ENCODE data around the gene LHX3. TPM values are rescaled to one million over a fixed set of nuclear protein-coding genes. Genes with fewer than 3 reads are reported as not detected.
"Not testable (repeated sequence)": the region's sequence is repeated elsewhere in the genome, so short reads cannot be mapped to it uniquely, and the experiment has no call there.

LHX3 gene
- total RNA-seq, 2 donors from 2014 or later = 1.3 TPM; not detected in 1

DNA sequence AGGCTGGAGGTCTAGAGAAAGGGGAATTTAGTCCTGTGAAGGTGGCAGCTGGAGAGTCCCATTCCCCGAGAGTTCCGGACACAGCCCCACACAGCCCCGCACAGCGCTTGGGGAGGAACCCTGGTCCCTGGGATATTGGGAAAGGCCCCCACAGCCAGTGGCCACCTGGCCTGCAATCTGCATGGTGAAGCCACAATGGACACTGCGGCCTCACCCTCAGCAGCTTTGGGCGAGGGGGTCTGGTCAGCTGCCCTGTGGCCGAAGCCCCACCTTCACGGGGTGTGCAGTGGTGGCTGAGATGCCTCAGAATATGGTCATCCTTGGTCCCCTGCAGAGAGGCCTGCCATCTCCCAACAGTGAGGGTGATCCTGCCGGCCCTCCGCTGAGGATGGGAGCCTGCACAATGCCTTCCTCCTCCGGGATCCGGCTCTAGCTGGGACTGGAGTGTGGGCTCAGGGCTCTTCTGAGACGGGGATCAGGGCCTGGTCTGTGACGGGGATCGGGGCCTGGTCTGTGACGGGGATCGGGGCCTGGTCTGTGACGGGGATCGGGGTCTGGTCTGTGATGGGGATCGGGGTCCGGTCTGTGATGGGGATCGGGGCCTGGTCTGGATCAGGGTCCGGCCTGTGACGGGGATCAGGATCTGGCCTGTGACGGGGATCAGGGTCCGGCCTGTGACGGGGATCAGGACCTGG lies 52.9 kb downstream of the LHX3 start:
- Histone ChIP-seq H3K27ac (no peak overlapping the region), H3K4me3 (no peak overlapping the region), H3K9me3 (no peaks in the 10 kb centered on the region), H3K36me3 (no peaks in the 10 kb centered on the region), H3K4me1 (replicated peaks) (no peaks in the 10 kb centered on the region), H3K27me3 (replicated peaks; ENCODE audit: insufficient read depth) (peaks cover 11% of the 10 kb centered on the region)
- WGBS = 75% methylated on average over 26 of the region's 27 CpGs
- intact Hi-C loops (cut with DNase I) = no loop called here
- TF ChIP-seq, protein P1, sequence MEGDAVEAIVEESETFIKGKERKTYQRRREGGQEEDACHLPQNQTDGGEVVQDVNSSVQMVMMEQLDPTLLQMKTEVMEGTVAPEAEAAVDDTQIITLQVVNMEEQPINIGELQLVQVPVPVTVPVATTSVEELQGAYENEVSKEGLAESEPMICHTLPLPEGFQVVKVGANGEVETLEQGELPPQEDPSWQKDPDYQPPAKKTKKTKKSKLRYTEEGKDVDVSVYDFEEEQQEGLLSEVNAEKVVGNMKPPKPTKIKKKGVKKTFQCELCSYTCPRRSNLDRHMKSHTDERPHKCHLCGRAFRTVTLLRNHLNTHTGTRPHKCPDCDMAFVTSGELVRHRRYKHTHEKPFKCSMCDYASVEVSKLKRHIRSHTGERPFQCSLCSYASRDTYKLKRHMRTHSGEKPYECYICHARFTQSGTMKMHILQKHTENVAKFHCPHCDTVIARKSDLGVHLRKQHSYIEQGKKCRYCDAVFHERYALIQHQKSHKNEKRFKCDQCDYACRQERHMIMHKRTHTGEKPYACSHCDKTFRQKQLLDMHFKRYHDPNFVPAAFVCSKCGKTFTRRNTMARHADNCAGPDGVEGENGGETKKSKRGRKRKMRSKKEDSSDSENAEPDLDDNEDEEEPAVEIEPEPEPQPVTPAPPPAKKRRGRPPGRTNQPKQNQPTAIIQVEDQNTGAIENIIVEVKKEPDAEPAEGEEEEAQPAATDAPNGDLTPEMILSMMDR (IDR thresholded peaks at IDR 0.05) = no peak
- TF ChIP-seq POLR2A (IDR thresholded peaks at IDR 0.05) = no peak
- TF ChIP-seq POLR2AphosphoS5 (IDR thresholded peaks at IDR 0.05) = no peak
- no peak for DNase-seq (ENCODE audit: low spot score)

DNA sequence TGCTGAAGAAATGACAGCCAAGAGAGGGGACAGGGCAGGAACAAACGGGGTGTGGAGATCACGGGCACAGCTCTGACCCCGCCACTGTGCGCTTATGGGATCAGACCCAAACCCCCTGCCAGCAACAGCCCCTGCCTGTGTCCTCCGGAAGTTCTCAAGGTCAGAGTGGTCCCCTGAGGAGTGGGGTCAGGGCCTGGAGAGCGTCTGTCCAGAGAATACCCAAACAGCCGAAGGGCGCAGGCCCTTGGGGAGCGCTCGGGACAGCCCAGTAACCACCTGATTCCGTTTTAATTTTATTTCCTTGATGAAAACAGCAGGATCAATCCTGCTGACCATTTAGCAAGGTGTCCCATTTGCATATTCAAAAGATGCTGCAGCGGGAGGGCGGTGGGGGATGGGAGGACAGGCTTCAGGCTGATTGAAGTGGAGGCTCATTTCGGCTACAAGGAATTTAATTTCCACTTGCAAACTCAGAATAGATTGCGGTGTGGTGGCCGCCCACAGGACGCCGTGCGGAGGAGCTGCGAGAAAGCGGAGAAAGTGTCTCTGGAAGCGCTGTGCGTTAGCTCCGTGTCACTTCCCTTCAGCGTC lies 53.6 kb downstream of the LHX3 start:
- TF ChIP-seq, protein P1 (IDR thresholded peaks at IDR 0.05) = no peak
- TF ChIP-seq POLR2A (IDR thresholded peaks at IDR 0.05) = no peak
- no peak for TF ChIP-seq POLR2AphosphoS5 (IDR thresholded peaks at IDR 0.05)
- peaks cover 7% of the 10 kb centered on the region for H3K27me3 ChIP-seq (replicated peaks; ENCODE audit: insufficient read depth)
- no peak overlapping the region for H3K4me3 ChIP-seq
- no peaks in the 10 kb centered on the region for H3K9me3 ChIP-seq
- WGBS = 76% methylated on average over 25 of the region's 25 CpGs
- no peak for DNase-seq (ENCODE audit: low spot score)
- no peaks in the 10 kb centered on the region for H3K36me3 ChIP-seq
- no peak overlapping the region for H3K27ac ChIP-seq
- no peaks in the 10 kb centered on the region for H3K4me1 ChIP-seq (replicated peaks)
- intact Hi-C loops (cut with DNase I) = no loop called here

DNA sequence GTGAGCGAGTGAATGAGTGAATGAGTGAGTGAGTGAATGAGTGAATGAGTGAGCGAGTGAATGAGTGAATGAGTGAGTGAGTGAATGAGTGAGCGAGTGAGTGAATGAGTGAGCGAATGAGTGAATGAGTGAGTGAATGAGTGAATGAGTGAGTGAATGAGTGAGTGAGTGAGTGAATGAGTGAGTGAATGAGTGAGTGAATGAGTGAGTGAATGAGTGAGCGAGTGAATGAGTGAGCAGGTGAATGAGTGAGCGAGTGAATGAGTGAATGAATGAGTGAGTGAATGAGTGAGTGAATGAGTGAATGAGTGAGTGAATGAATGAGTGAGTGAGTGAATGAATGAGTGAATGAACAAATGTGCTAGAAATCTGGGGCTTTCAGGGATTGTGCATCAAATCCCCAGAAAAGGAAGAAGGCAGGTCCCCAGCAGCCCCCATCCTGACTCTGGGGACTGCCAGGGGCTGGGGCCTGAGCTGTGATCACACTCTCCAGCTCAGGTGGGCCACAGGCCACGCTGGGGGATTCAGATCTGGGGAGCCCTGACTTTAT lies 54.2 kb downstream of the LHX3 start:
- intact Hi-C loops (cut with DNase I); DNase-seq (ENCODE audit: low spot score); H3K9me3 ChIP-seq; H3K27ac ChIP-seq; H3K27me3 ChIP-seq (replicated peaks; ENCODE audit: insufficient read depth); H3K4me1 ChIP-seq (replicated peaks); H3K4me3 ChIP-seq; H3K36me3 ChIP-seq: not testable (repeated sequence)
- whole genome bisulfite sequencing = 83% methylated on average over 7 of the region's 7 CpGs

DNA sequence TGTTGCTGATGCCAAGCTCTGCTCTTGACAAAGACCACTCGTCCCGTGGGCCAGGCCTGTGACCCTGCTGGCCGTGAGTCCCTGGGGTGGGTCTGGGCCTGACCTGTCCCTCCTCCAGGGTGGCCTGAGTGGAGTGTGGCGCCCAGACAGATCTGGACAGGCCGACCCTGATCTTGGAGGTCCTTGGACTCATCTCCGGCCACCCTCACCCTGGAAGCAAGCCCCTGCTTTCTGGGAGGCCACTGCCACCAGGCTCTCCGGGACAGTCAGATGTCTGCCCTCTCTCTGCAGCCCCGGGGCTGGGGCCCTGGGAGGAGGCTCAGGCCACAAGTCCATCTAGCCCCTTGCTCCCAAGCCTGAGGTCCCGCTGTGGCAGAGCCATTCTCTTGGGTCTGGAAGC lies 55.1 kb downstream of the LHX3 start:
- 91% methylated on average over 5 of the region's 9 CpGs for WGBS
- H3K9me3 ChIP-seq = no peaks in the 10 kb centered on the region
- H3K36me3 ChIP-seq = no peaks in the 10 kb centered on the region
- no peaks in the 10 kb centered on the region for H3K27me3 ChIP-seq (replicated peaks; ENCODE audit: insufficient read depth)
- TF ChIP-seq, protein P1 (IDR thresholded peaks at IDR 0.05) = no peak
- no peak for TF ChIP-seq POLR2AphosphoS5 (IDR thresholded peaks at IDR 0.05)
- DNase-seq (ENCODE audit: low spot score) = no peak
- no peak overlapping the region for H3K27ac ChIP-seq
- intact Hi-C loops (cut with DNase I) = no loop called here
- H3K4me1 ChIP-seq (replicated peaks) = no peaks in the 10 kb centered on the region
- H3K4me3 ChIP-seq = no peak overlapping the region

DNA sequence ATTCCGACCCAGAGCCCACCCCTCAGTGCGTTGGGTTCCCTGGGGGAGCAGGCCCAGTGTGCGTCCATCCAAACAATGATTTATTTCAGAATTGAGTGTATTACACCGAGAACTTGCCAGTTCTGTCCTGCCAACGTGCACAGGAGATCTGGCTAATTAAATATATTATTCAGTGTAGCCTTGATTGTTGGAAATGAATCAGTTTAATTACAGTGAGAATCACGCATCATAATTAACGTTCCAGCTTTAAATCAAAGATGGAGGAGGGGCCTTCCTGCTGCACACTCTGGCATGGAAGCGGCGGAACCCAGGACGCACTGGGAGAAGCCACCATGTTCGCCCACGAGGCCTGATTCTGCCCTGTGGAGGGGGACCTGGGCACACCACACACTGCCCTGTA lies 55.6 kb downstream of the LHX3 start:
- Histone ChIP-seq H3K36me3 (no peaks in the 10 kb centered on the region), H3K4me1 (replicated peaks) (no peaks in the 10 kb centered on the region), H3K9me3 (no peaks in the 10 kb centered on the region), H3K4me3 (no peak overlapping the region), H3K27ac (no peak overlapping the region), H3K27me3 (replicated peaks; ENCODE audit: insufficient read depth) (no peaks in the 10 kb centered on the region)
- WGBS = 75% methylated on average over 12 of the region's 12 CpGs
- TF ChIP-seq POLR2A (IDR thresholded peaks at IDR 0.05) (no peak), POLR2AphosphoS5 (IDR thresholded peaks at IDR 0.05) (no peak)
- TF ChIP-seq, protein P1 (IDR thresholded peaks at IDR 0.05) = no peak
- no peak for DNase-seq (ENCODE audit: low spot score)
- intact Hi-C loops (cut with DNase I) = no loop called here

All from prostate gland (tissue), 2 donors.